GM12864 (cell line): ENCODE results near the gene MYOZ1.

Experiments
- DNase-seq: peaks from one replicate; pipeline ENCODE4 v3.0.0-alpha.2; 2011; ENCODE audit warnings: low read depth
- H3K4me3 ChIP-seq: 2 replicates; pipeline ENCODE4 v1.5.1; 2011; ENCODE audit warnings: mild to moderate bottlenecking, low read depth, low read length, control low read depth
- TF ChIP-seq, protein P1 (sequence below): IDR thresholded peaks from 2 replicates; pipeline ENCODE4 v1.5.1; 2011; ENCODE audit warnings: low read depth, mild to moderate bottlenecking, moderate library complexity, low read length, control low read depth, inconsistent platforms; ENCODE audit errors: missing control alignments

Gene MYOZ1

DNA sequence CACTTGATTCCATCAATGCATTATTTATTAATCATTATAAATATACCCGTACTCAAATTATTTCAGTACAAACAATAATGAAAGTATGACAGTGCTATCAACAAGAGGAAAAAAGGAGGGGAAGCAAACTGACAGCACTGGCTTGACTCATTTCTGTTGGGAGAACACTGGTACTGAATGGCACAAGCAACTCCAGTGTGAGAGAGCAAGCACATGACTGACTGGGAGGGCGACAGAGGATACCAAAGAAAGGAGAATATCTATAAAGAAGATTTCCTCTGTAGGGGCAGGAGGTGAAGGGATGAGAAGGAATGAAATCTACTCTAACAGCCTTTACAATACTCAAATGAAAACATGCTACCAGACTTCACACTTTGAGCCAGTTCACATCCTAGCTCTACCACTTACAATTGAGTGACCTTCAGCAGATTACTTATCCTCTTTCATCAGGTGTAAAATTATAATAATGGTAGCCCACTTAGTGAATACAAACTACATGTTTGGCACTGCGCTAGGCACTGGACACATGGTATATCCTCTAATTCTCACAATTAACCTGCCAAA lies 51.6 kb downstream of the MYOZ1 start:
- H3K4me3 ChIP-seq = no peak overlapping the region
- no peak for DNase-seq
- TF ChIP-seq, protein P1, sequence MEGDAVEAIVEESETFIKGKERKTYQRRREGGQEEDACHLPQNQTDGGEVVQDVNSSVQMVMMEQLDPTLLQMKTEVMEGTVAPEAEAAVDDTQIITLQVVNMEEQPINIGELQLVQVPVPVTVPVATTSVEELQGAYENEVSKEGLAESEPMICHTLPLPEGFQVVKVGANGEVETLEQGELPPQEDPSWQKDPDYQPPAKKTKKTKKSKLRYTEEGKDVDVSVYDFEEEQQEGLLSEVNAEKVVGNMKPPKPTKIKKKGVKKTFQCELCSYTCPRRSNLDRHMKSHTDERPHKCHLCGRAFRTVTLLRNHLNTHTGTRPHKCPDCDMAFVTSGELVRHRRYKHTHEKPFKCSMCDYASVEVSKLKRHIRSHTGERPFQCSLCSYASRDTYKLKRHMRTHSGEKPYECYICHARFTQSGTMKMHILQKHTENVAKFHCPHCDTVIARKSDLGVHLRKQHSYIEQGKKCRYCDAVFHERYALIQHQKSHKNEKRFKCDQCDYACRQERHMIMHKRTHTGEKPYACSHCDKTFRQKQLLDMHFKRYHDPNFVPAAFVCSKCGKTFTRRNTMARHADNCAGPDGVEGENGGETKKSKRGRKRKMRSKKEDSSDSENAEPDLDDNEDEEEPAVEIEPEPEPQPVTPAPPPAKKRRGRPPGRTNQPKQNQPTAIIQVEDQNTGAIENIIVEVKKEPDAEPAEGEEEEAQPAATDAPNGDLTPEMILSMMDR = no peak

DNA sequence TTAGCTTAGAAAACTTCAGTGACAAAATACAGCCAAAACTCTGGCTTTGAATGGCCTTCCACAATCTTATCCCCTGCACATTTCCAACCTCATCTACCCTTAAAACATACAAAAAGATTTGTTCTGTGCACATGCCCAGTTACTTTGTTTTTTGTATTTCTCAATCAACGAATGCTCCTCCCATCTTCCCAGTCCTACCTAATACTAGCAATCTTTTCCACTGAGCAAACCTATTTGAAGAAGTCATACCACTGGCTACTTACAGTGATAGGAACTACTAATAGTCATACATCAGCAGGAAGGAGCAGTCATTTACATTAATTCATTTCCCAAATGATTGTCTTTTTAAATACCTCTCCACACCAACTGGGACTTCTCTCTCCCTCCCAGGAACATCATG lies 52.6 kb downstream of the MYOZ1 start:
- TF ChIP-seq, protein P1 = no peak
- DNase-seq = no peak
- H3K4me3 ChIP-seq = no peak overlapping the region

DNA sequence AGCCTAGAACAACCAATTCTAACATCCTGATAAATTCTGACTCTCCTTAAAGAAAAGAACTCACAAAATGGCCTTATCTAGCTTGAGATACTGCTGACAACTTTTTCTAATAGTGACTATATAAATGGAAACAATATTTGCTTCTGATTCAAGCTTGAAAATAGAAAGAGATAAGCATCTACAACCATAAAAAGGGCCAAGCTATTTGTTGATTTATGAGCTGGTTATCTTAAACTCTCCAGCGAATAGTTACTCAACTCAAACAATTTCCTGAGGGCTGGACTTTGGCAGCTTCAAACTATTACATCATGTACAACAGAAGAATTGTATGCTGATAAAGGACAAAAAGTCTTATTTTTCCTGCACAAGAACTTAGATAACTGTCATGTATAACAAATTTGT lies 54.7 kb downstream of the MYOZ1 start:
- TF ChIP-seq, protein P1 = no peak
- H3K4me3 ChIP-seq = no peak overlapping the region
- DNase-seq = no peak

DNA sequence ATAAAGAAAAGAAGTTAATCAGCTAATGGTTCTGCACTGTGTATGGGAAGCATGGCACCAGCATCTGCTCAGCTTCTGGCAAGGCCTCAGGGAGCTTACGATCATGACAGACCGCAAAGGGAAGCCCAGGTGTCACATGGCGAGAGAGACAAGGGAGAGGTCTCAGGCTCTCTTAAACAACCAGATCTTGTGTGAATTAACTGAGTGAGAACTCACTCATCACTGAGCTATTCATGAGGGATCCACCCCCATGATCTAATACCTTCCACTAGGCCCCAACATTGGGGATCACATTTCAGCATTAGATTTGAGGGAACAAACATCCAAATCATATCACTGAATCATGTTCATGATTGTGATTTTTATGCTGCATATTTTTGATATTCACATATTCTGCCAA lies 55.9 kb downstream of the MYOZ1 start:
- DNase-seq = no peak
- TF ChIP-seq, protein P1 = no peak
- no peak overlapping the region for H3K4me3 ChIP-seq

DNA sequence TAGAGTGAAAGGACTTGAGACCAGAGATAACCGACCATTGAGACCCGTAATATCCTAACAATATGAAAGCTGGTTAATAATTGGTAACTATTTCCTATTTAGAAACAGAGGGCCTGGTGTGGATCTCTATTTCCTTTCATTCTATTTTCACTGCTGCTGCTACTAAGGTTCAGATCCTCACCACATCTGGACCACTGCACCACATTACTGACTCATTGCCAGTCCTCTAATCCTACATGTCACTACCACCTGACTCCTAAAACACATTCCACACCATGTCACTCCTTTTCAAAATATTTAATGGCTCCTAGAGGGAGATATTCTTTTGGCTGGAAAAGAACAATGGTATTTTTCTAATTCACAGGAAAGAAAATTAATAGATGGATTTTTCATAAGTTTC lies 56.5 kb downstream of the MYOZ1 start:
- no peak for DNase-seq
- TF ChIP-seq, protein P1 = no peak
- H3K4me3 ChIP-seq = no peak overlapping the region

DNA sequence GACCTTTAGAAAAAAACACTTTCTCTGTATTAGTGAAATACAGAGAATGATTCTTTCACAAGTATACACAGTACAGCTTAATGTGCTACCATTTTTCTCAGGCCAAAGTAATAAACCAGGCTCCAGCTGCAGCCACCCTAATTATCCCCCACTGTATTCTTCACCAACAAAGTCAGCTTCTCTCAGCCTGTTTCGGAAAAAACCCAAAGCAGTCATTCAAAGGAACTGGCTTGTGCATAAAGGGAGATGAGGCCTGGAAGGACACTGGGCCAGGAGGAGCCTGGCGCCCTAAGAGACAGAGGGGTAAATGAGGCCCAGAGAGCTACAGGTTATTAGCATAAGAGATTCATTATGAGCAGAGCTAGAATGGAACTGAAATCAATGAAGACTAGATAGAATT lies 59.4 kb downstream of the MYOZ1 start:
- H3K4me3 ChIP-seq = no peak overlapping the region
- DNase-seq = no peak
- TF ChIP-seq, protein P1 = no peak
